Stimulated activated CD8-positive, alpha-beta memory T cell treated with anti-CD3 and anti-CD28 coated beads, Interleukin-12 subunit alpha, Interleukin-12 subunit beta, amount 100 ng/mL, for 4 hours (primary cell): ENCODE data around the gene ZFYVE28.

Experiments used
- DNase-seq: peaks from one replicate; pipeline ENCODE4 v3.0.0-alpha.2; 2020; ENCODE audit warnings: low read depth

Gene ZFYVE28

GRCh38 chr4:2428496-2429213, 10.2 kb upstream of the ZFYVE28 start:
- no peak for DNase-seq

- no peak for DNase-seq
These were observed 9.2 kb upstream of the ZFYVE28 start for GRCh38 chr4:2427383-2428334.

GRCh38 chr4:2426711-2427275, 8.3 kb upstream of the ZFYVE28 start:
- no peak for DNase-seq

DNA sequence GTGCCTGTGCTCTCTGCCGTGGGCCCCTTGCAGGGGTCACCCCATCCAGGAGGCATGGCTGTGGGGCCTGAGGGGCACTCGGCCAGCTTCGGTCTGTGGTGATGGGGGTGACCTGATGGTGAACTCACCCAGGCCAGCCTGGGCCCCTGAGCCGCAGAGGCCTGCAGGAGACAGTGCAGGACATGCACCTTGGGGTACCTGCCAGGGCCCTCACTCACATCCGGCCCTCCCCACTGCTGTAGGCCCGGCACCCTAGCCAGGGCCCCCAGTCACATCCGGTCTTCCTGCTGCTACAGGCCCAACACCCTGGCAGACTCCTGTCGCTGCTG, 7.6 kb upstream of the ZFYVE28 start:
- DNase-seq = no peak

DNA sequence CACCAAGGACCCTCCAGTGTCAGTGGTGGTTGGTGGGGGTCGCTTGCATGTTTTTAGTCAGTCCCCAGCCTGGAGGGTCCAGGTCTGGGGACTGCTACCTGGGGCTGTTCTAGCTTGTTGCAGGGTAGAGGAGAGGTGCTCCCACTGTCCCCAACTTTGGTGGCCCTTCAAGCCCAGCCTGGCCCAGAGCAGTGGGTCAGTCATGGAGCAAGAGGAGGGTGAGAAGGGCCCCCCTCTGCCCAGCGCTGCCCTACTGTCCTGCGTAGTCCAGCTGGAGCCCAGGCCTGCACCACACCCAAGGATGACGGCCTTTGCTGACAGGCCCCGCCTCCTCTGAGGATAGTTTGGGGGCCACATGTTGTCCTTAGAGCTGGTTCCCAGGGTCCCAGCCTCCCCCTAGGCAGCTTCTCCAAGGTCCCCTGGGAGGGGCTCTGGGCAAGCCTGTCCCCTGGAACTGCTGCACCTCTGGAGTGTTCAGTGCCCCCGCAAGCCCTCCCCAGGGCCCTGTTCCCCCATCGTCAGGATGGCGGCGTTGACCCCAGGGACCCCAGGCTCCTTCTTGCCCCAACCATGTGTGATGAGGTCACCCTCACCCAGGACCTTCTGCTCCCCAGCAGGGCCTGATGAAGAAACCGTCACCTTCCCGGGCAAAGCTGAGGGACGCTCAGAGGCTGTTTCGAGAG, 7.1 kb upstream of the ZFYVE28 start:
- DNase-seq = no peak

GRCh38 chr4:2424581-2424980, 6.1 kb upstream of the ZFYVE28 start:
- no peak for DNase-seq

DNA sequence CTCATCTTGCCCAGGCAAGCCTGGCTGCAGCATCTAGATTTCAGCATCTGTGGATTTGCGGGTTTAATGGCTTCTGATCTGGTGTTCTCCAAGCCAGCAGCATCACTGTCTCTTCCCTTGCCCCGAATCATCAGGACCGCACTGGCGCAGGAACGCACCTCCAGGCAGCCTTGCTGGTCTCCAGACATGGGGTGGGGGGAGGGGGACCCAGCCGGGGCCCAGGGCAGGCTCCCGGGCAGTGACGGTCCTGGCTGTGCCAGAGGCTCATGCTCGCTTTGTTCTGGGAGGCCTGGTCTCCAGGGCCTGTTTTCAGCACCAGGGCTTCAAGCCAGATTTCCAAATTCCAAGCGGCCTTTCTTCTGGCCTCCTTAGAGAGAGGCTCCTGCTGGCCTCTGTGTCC, 5.2 kb upstream of the ZFYVE28 start:
- DNase-seq = no peak

DNA sequence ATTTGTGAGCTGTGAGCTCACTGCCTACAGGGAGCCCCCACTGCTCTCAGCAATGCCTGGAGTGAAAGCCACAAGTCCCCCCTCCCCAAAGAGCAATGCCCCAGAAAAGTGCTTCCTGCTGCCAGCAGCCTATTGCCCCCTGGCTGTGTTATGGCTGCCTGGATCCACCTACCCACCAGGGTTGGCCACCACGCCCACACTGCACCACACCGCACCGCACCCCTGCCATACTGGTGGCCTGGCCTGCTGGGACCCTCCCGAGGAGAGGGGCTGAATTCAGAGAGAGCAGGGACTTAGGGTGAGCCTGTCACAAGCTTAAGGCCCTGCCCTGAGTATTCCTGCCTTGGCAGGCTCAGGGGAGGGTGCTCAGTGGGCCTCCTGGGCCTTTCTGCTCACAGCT, 4.6 kb upstream of the ZFYVE28 start:
- DNase-seq = no peak

DNA sequence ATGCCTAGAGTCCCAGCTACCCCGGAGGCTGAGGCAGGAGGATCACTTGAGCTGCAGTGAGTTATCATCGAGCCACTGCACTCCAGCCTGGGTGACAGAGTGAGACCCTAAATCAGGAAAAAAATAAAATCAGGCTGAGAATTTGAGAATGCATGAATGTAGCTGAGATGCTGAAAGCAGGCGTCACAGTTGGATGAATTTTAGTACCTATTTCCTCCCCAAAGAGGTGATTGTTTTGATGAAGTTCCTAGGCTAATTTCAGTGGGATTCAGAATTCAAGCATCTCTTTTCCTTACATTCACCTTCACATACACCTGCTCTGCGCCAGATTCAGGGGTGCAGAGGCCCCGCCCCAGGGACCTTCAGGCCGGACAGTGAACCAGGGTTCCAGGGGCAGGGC, 3.5 kb upstream of the ZFYVE28 start:
- no peak for DNase-seq

DNA sequence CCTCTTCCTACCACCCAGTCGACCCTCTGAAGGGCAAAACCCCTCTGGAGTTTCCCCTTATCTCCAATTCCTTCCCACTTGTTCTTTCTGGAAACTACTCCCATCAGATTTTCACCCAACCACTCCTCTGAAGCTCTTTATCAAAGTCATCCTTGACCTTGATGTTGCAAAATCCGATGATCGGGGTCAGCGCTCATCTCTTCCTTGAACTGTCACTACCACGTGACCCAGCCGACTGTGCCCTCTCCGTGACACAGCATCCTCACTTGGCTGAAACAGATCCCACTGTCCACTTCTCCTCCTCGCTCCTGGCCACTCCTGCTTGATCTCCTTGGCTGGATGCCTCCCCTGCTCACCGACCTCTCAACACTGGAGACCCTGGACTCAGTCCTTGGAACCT, 1.4 kb upstream of the ZFYVE28 start:
- DNase-seq = no peak

DNA sequence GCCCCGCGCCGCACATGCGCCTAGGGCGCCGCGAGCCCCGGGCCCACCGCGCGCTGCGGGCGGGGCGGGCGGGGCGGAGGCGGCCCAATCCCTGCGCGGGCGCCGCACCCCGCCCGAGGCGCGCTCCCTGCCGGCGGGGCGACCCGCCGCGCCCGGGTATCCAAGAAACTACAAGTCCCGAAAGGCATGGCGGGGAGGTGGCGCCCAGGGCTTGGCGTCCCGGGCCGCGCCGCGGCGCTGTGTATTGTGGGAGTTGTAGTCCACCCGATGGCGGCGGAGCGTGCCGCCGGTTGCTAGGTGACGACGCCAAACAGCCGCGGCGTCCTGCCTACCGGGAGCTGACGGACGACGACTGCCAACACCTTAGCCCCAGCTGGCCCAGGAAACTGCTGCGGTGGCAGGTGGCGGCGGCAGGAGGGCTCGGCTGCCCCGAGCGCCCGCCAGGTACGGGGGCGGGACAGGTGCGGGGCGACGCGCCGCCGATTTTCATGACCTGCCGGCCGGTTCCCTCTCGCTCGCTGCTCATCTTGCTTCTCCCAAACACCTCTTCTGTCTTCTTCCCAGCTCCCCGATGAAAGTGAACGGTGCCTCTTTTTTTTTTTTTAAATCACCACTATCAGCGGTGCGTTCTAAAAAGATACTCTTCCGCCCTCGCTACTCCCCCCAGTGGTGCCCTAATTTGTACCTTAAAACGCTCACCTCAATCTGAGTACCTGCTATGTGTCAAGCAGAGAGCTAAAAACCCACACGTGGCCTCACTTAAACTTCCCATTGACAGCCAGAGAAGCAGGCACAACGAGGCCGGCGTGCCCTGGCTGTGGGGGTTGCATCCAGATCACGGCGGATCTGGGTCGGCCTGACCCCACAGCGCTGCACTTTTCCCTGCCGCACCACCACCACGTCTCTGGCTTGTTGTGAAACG, 466 bp upstream of the ZFYVE28 start, which contains the start of gene CFAP99:
CFAP99 (plus strand) TSS at position 306 of the 922 bp plus-strand sequence.
- DNase-seq = peak; percentile 97

DNA sequence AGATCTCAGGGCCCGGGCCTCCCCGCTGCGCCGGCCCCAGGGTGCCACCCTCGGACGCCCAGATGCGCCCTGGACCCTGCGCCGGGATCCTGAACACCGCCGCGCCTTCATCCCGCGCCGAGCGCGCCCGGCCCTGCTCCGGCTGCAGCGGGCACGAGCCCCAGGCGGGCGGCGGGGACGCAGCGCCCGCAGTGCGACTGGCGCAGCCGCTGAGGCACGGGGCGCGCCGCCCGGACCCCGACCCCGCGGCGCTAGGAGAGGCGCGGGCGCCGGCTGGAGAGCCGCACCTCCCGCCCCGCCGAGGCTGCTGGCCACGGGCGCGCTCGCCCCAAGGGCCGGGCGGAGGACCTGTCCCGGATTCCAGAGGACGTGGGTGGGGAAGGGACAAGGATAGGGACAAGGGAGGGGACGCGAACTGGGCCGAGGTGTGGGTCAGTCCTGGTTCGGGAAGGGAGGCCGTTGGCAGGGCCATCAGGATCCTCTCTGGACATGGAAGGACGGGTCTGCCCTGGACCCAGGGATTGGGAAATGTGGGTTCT, 1.1 kb downstream of the ZFYVE28 start:
- no peak for DNase-seq

DNA sequence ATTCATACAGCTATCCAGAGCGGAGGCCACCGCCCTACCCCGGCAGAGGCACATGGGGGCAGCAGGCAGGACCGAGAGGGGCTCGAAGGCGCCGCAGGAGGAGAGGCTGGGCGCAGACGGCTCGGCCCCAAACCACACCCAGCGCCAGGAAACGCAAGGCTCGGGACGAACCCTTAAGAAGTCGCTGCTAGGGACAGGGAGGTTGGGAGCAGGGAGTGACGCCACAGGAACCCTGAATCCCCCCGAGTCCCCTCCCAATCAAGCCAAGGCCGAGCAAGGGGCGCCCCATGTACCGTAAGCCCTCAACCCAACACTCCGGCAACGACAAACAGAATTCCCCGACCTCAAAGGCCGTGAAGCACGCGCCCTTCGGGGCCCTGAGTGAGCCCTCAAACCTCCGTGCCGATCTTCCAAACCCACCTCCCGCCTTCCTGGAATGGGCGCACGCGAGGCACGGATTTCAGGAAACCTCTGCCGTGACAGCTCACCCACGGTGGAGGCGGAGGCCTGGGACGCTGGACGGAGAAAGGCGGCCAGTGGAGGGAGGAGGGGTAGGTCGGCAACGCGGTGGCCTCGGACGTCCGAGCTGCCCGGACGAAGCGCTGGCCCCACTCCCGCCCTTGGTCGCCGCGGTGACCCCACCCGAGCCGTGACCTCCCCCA, 1.8 kb downstream of the ZFYVE28 start:
- DNase-seq = no peak

DNA sequence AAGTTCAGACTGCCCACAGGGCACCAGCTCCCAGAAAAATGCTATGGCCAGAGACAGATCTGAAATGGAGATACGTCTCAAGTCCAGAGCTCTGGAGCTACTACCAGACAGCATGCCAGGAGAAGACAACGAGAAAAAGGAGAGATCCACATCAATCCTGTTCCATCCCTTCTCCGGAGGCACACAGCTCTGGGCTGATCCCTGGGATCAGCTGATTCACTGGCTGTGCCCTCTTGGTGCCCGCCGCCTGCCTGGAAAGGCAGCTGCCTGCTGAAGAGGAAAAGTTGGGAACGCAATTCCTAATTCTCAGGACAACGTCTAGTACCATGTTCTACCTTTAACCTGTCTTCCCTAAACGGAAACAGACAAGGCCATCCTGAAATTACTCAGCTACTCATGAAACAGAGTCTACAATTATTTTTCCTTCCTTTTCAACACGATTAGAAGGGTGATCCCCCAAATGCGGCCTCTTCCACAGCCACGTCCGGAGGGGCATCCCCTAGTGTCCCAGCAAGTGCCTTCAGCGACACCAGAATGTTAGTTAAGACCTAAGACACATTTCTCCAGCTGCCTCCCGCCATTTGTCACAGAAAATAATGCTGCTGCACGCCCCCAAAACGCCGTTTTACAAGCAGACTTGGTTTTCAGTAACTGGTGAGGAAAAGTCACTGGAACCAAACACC, 2.4 kb downstream of the ZFYVE28 start:
- no peak for DNase-seq

GRCh38 chr4:2415213-2415612, 3.2 kb downstream of the ZFYVE28 start:
- no peak for DNase-seq

GRCh38 chr4:2413821-2414610, 4.4 kb downstream of the ZFYVE28 start:
- DNase-seq = no peak

- DNase-seq = peak; percentile 74
These were observed 5.3 kb downstream of the ZFYVE28 start for GRCh38 chr4:2412885-2413716.

DNA sequence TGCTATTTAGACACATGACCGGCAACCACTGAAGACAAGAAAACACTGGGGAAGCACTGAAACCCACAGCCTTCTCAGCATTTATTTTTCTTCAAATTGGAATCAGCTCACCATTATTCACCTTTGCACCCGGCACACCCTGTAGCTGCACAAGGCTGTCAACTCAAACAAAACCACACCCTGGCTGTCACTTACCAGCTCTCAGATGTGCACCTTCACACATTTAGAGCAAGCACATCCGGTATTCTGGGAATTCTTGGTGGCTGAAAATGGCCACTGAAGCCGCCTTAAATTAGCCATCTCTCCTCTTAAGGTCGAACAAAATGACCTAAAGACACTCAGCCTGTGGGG, 5.9 kb downstream of the ZFYVE28 start:
- no peak for DNase-seq
